GM06990 (cell line): Measurements from ENCODE around the gene PTPN3.

ENCODE experiments used
- DNase-seq: peaks from one replicate; pipeline ENCODE4 v3.0.0-alpha.2; 2011; ENCODE audit not compliant: insufficient read length; ENCODE audit errors: extremely low read depth
- H3K27me3 ChIP-seq: replicated peaks from 2 replicates; pipeline ENCODE4 v1.6.0; 2011; ENCODE audit warnings: low read length; ENCODE audit not compliant: control insufficient read depth, insufficient read depth
- H3K36me3 ChIP-seq: 2 replicates; pipeline ENCODE4 v1.5.1; 2011; ENCODE audit warnings: low read length; ENCODE audit not compliant: control insufficient read depth, insufficient read depth
- H3K4me3 ChIP-seq: replicated peaks from 2 replicates; pipeline ENCODE4 v1.5.1; 2011; ENCODE audit warnings: low read depth, mild to moderate bottlenecking, control low read depth, low read length
- CTCF ChIP-seq: IDR thresholded peaks from 2 replicates; pipeline ENCODE4 v1.5.1; 2011; ENCODE audit warnings: low read length, control low read depth, mild to moderate bottlenecking, inconsistent platforms; ENCODE audit not compliant: insufficient read depth, poor library complexity, severe bottlenecking

Gene PTPN3

DNA sequence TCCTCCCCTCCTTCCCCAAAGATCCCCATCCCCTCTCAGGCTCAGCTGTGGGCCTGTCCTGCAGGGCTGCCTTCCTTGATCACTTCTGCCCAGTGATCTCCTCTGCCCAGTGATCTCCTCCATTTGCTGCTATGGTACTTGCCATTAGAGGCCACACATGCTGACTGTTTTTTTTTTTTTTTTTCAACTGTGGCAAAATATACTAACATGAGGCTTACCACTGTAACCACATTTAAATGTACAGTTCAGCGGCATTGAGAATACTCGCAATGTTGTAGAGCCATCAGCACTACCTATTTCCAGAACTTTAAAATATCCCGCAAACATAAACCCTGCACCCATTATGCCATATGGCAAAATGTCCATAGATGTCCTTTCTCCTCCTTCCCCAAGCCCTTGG, 115.5 kb downstream of the PTPN3 start:
- TF ChIP-seq CTCF = no peak
- Histone ChIP-seq H3K36me3 (no peaks in the 10 kb centered on the region), H3K27me3 (no peaks in the 10 kb centered on the region), H3K4me3 (no peak overlapping the region)
- no peak for DNase-seq

DNA sequence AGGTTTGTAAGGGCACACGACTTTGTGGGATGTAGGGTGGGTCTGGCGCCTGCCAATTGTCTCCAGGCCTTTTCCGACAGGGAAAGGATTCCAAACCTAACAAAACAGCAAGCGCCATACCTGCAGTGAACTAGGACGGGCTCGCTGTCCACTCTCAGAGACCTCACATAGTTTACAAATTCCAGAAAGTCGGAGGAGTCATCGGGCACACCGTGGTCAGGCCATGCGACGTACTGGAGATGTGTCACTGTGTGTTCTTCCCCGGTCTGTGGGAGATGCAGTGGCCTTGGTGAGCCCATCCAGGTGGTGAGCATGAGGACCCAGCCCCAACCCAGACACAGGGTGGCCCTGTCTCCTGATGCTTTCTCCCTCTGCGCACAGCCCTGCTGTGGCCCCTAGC, 115.9 kb downstream of the PTPN3 start:
- Histone ChIP-seq H3K27me3 (no peaks in the 10 kb centered on the region), H3K36me3 (no peaks in the 10 kb centered on the region), H3K4me3 (no peak overlapping the region)
- TF ChIP-seq CTCF = no peak
- DNase-seq = no peak

DNA sequence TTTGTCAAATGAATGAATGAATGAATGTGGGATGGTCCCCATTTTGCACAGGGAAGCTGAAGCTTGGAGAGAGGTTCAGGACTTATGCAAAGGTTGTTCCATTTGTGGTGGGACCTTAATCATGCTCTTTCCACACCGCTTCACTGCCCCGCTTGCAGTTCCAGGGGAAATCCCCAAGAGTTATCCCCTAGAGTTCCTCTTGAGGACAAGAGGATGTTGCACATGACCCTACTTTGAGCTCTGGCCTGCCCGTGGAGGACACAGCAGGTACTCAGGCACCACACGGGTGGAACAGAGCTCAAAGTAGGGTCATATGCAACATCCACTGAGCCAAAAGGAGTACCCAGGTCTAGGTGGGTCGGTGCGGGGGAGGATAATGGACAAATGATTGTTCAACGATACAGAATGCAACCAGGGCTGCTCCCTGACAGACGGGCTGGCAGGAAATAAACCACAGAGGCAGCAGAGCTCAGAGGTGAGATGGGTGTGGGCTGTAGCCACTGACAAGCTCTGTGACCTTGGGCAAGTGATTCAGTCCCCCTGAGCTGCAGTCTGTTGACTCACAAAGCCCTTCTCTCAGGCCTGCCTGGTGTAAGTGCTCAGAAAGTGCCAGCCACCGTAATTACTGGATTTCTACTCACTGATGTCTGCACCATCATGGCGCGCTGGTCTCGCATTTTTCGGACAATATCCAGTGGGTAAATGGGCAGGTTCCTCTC, 116.9 kb downstream of the PTPN3 start:
- H3K4me3 ChIP-seq = no peak overlapping the region
- DNase-seq = peak; percentile 60
- no peaks in the 10 kb centered on the region for H3K27me3 ChIP-seq
- H3K36me3 ChIP-seq = no peaks in the 10 kb centered on the region
- TF ChIP-seq CTCF = no peak

- H3K36me3 ChIP-seq = no peaks in the 10 kb centered on the region
- H3K4me3 ChIP-seq = no peak overlapping the region
- H3K27me3 ChIP-seq = no peaks in the 10 kb centered on the region
- no peak for TF ChIP-seq CTCF
- no peak for DNase-seq
These were observed 118.6 kb downstream of the PTPN3 start for GRCh38 chr9:109379513-109379912.

DNA sequence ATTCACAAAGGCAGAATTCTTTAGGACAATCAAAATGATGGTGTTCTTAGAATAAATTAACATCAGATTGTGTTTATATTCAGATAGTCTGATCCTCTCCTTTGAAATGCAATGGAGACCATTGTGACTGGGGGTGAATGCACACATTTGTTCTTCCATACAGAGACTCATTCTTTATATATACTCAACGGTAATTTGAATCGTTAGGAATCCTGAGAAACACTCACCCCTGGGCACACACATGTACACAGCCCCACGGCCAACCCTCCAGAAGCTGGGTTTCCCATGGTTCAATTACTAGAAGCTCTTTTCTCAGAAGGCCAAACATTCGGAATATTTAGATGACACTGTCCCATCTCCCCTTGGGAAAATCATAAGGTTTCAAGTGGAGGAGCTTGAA, 119.8 kb downstream of the PTPN3 start:
- Histone ChIP-seq H3K36me3 (no peaks in the 10 kb centered on the region), H3K4me3 (no peak overlapping the region), H3K27me3 (no peaks in the 10 kb centered on the region)
- TF ChIP-seq CTCF = no peak
- DNase-seq = no peak

- Histone ChIP-seq H3K27me3 (no peaks in the 10 kb centered on the region), H3K4me3 (no peak overlapping the region), H3K36me3 (no peaks in the 10 kb centered on the region)
- DNase-seq = no peak
- no peak for TF ChIP-seq CTCF
These were observed 125.9 kb downstream of the PTPN3 start for GRCh38 chr9:109372246-109372645.
